IMR-90 (cell line): ENCODE measurements around the gene USP25. TPM values are rescaled to one million over a fixed set of nuclear protein-coding genes. Genes with fewer than 3 reads are reported as not detected.

ENCODE experiments used
- ATAC-seq: fragments of 200-7000 bp; cut with Tn5 transposase; 2 replicates; pipeline ENCODE4 v1.9.1; 2020; ENCODE audit warnings: low read depth, mild to moderate bottlenecking, moderate library complexity
- BruUV-seq: library from RNA; stranded (reverse); fragments of 400-500 nt; replicated peaks from 2 replicates; lab custom pipeline; 2021; lab: Mats Ljungman, UMichigan
- CTCF ChIA-PET: fragments of 300-600 bp; formaldehyde crosslinking; extraction: SDS; loops from one replicate; lab custom pipeline; 2021; ENCODE audit warnings: antibody characterized with exemption; lab: Yijun Ruan, JAX
- POLR2A ChIA-PET: fragments of 300-600 bp; sonication (Branson Sonifier 250); formaldehyde crosslinking; loops from one replicate; lab custom pipeline; 2022; ENCODE audit warnings: antibody characterized with exemption; ENCODE audit not compliant: unreplicated experiment; lab: Charles Lee
- DNase-seq: peaks from one replicate; pipeline ENCODE4 v3.0.0; 2013
- H2AFZ ChIP-seq: replicated peaks from 2 replicates; pipeline ENCODE3; 2013; ENCODE audit warnings: low read length, mild to moderate bottlenecking; ENCODE audit not compliant: poor library complexity
- H2AK5ac ChIP-seq: 2 replicates; pipeline ENCODE4 v1.6.1; 2013; ENCODE audit warnings: low read depth, low read length, inconsistent platforms
- H2AK9ac ChIP-seq: replicated peaks from 2 replicates; pipeline ENCODE3; 2013; ENCODE audit warnings: mild to moderate bottlenecking, low read depth, low read length, moderate library complexity; ENCODE audit not compliant: poor library complexity
- H2BK120ac ChIP-seq: 2 replicates; pipeline ENCODE4 v1.6.1; 2013; ENCODE audit warnings: low read depth, low read length, inconsistent platforms
- H2BK15ac ChIP-seq: 3 replicates; pipeline ENCODE4 v1.6.1; 2013; ENCODE audit warnings: low read depth, low read length, inconsistent platforms
- H2BK20ac ChIP-seq: 2 replicates; pipeline ENCODE4 v1.6.1; 2013; ENCODE audit warnings: low read depth, mild to moderate bottlenecking, inconsistent platforms, low read length, moderate library complexity
- H2BK5ac ChIP-seq: 2 replicates; pipeline ENCODE4 v1.6.1; 2013; ENCODE audit warnings: mild to moderate bottlenecking, low read depth, low read length, inconsistent platforms; ENCODE audit not compliant: poor library complexity, severe bottlenecking
- H3K14ac ChIP-seq: replicated peaks from 2 replicates; pipeline ENCODE4 v1.6.1; 2013; ENCODE audit warnings: low read depth, low read length, inconsistent platforms
- H3K18ac ChIP-seq: 2 replicates; pipeline ENCODE4 v1.6.1; 2013; ENCODE audit warnings: low read depth, low read length, control low read depth
- H3K23ac ChIP-seq: 2 replicates; pipeline ENCODE4 v1.6.1; 2013; ENCODE audit warnings: low read depth, low read length, inconsistent platforms
- H3K27ac ChIP-seq: 2 replicates; pipeline ENCODE4 v1.5.1; 2013; ENCODE audit warnings: mild to moderate bottlenecking, control low read depth, low read length; ENCODE audit not compliant: insufficient read depth
- H3K27me3 ChIP-seq: 2 replicates; pipeline ENCODE4 v1.6.1; 2013; ENCODE audit warnings: low read length; ENCODE audit not compliant: control insufficient read depth, insufficient read depth
- H3K36me3 ChIP-seq: 2 replicates; pipeline ENCODE4 v1.6.1; 2013; ENCODE audit warnings: low read length, mixed read lengths; ENCODE audit not compliant: control insufficient read depth, insufficient read depth
- H3K4ac ChIP-seq: 2 replicates; pipeline ENCODE4 v1.6.1; 2013; ENCODE audit warnings: low read depth, low read length, inconsistent platforms
- H3K4me1 ChIP-seq: 2 replicates; pipeline ENCODE4 v1.6.1; 2013; ENCODE audit warnings: low read length, mixed read lengths; ENCODE audit not compliant: control insufficient read depth, insufficient read depth
- H3K4me2 ChIP-seq: 2 replicates; pipeline ENCODE4 v1.6.1; 2013; ENCODE audit warnings: low read depth, mild to moderate bottlenecking, control low read depth, low read length, moderate library complexity
- H3K4me3 ChIP-seq: 2 replicates; pipeline ENCODE4 v1.5.1; 2013; ENCODE audit warnings: low read depth, mild to moderate bottlenecking, control low read depth, low read length, moderate library complexity; ENCODE audit not compliant: insufficient read depth
- H3K56ac ChIP-seq: 2 replicates; pipeline ENCODE4 v1.6.1; 2013; ENCODE audit warnings: low read length, inconsistent platforms; ENCODE audit not compliant: insufficient read depth; ENCODE audit errors: extremely low read depth
- H3K79me1 ChIP-seq, 2 experiments: 2 replicates each; pipeline ENCODE4 v1.6.1; 2013; ENCODE audit warnings: low read length in 2 of 2, inconsistent platforms in 1 of 2, low read depth in 1 of 2
- H3K9ac ChIP-seq: 2 replicates; pipeline ENCODE4 v1.6.1; 2013; ENCODE audit warnings: low read depth, low read length, control low read depth
- H3K9me1 ChIP-seq: 2 replicates; pipeline ENCODE4 v1.6.1; 2013; ENCODE audit warnings: low read length, inconsistent platforms; ENCODE audit not compliant: insufficient read depth
- H3K9me3 ChIP-seq: 2 replicates; pipeline ENCODE4 v1.6.1; 2013; ENCODE audit warnings: low read length; ENCODE audit not compliant: control insufficient read depth, insufficient read depth
- H4K20me1 ChIP-seq: 2 replicates; pipeline ENCODE4 v1.6.1; 2013; ENCODE audit warnings: low read length, inconsistent platforms; ENCODE audit not compliant: insufficient read depth
- H4K5ac ChIP-seq: 2 replicates; pipeline ENCODE4 v1.6.1; 2013; ENCODE audit warnings: mild to moderate bottlenecking, low read depth, low read length, control low read depth
- H4K8ac ChIP-seq, 2 experiments: 2 replicates each; pipeline ENCODE4 v1.6.1; 2013; ENCODE audit warnings: low read depth in 2 of 2, low read length in 2 of 2, control low read depth in 1 of 2, inconsistent platforms in 1 of 2
- H4K91ac ChIP-seq: 2 replicates; pipeline ENCODE4 v1.6.1; 2013; ENCODE audit warnings: low read depth, low read length, inconsistent platforms; ENCODE audit not compliant: insufficient read depth
- CEBPB ChIP-seq: IDR thresholded peaks from 2 replicates; pipeline ENCODE4 v1.6.1; 2012; ENCODE audit warnings: low read depth, low read length, improper control_type of control experiment
- CHD1 ChIP-seq: IDR thresholded peaks from 2 replicates; pipeline ENCODE4 v1.6.1; 2012; ENCODE audit warnings: low read depth, low read length, improper control_type of control experiment
- FOS ChIP-seq: fragments of 150-350 bp; IDR thresholded peaks from 2 replicates; pipeline ENCODE4 v1.6.1; 2016; ENCODE audit warnings: low read depth, low read length
- MXI1 ChIP-seq: IDR thresholded peaks from 2 replicates; pipeline ENCODE4 v1.6.1; 2012; ENCODE audit warnings: low read depth, mild to moderate bottlenecking, low read length, moderate library complexity, borderline replicate concordance
- RAD21 ChIP-seq: IDR thresholded peaks from 2 replicates; pipeline ENCODE4 v1.6.1; 2012; ENCODE audit warnings: low read length, improper control_type of control experiment
- WGBS, 2 experiments: methylation state at CpG; one replicate each; pipeline versions ENCODE4 v1.1.5 to v1.1.7; 2013; ENCODE audit warnings: missing lambda C conversion rate in 2 of 2; ENCODE audit not compliant: insufficient read length in 1 of 2; ENCODE audit errors: extremely low coverage in 2 of 2; 5-methylcytosine and 5-hydroxymethylcytosine counted together
- dilution Hi-C: fragments of 300-500 bp; cut with HindIII; formaldehyde crosslinking; loops from one replicate; pipeline ENCODE4 v1.14.3; 2018; ENCODE audit warnings: low sequenced_read_pairs; ENCODE audit not compliant: unreplicated experiment
- in situ Hi-C: fragments of 300-500 bp; cut with MboI; formaldehyde crosslinking; loops from 3 replicates; pipeline ENCODE4 v1.14.3; 2019; ENCODE audit warnings: low sequenced_read_pairs, inconsistent platforms, mixed read lengths
- intact Hi-C: fragments of 100-400 bp; cut with micrococcal nuclease; formaldehyde crosslinking; loops from 2 replicates; pipeline ENCODE4 v1.10.0; 2022
- polyA plus RNA-seq, 3 experiments: library from polyadenylated mRNA; depleted of rRNA; stranded (reverse); fragments of >200 nt; gene quantifications; 2 replicates each; pipeline ENCODE4 v1.2.3, GENCODE V29; 2012; ENCODE audit warnings: low replicate concordance in 1 of 3
- total RNA-seq: library from RNA; depleted of rRNA; stranded (reverse); fragments of >200 nt; gene quantifications from 2 replicates; pipeline ENCODE4 v1.2.3, GENCODE V29; 2012
- TF ChIP-seq, protein P1 (sequence below): conservative IDR thresholded peaks from 2 replicates; pipeline ENCODE4 v1.5.1; 2012; ENCODE audit warnings: mild to moderate bottlenecking, low read depth, low read length, improper control_type of control experiment

USP25 gene
- total and polyA plus RNA-seq, 2 of the 4 experiments (the other 2 are of a cell fraction) = 9.3 to 23.3 TPM

DNA sequence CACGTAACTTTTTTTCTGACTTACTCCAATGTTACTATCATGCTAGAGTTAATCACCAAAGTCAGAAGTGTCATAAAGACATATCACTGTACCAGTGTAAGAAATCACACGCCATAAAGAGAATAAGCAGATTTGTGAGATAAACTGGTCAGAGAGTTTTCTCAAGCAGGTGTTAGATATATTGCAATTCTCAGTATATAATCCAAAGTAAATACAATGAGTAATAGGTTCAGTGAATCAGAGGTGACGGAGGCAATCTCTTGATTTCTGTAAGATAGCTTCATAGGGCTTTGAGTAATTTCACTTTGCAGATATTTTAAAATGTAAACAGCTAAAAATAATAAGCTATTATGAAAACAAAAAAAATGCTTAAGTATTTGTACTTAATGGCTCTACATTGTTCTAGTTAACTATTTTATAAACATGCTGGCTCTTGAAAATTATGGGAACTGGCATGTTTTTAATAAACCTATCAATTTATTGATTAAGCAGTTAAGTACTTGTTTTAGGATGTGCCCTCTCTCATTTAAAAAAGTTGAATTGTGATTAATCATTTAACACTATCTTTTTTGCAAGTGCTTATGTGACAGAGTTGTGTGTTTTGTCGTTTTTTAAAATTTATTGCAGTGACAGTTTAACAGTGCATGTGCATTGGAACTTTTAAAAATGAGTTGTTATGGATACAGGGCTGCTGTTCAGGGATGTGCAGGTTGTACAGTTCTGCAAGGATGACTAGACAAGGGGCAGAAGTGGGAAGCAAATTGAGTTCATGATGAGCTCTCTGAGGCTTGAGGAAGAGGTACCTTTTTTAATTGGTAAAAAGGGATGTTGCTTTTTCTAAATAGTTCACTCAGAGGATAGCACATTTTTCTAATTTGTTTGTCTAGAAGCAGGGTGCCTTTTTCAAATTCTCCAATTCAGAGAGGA, 119.1 kb downstream of the USP25 start:
- Histone ChIP-seq H2BK15ac (no peak overlapping the region), H3K14ac (no peak overlapping the region), H3K4me3 (no peak overlapping the region), H4K8ac (no peak overlapping the region), H2AK5ac (no peak overlapping the region), H4K20me1 (no peaks in the 10 kb centered on the region), H2AFZ (no peak overlapping the region), H3K56ac (no peak overlapping the region), H3K18ac (no peak overlapping the region; the same call in 1 of the 2 replicates), H3K4me2 (no peak overlapping the region), H2BK120ac (no peak overlapping the region), H4K5ac (peak overlapping the region; percentile 74; the same call in 1 of the 2 replicates), H3K36me3 (no peaks in the 10 kb centered on the region), H3K23ac (no peak overlapping the region; the same call in 1 of the 2 replicates), H3K9me3 (no peaks in the 10 kb centered on the region), H3K79me1 (peaks cover 0 to 12% of the 10 kb centered on the region in 2 experiments; a peak in 3 of 4 replicates), H2BK5ac (no peak overlapping the region), H3K27me3 (no peaks in the 10 kb centered on the region), H3K4ac (no peak overlapping the region; the same call in 1 of the 2 replicates), H2BK20ac (no peak overlapping the region), H3K9ac (no peak overlapping the region), H4K91ac (no peak overlapping the region), H3K9me1 (no peaks in the 10 kb centered on the region), H3K4me1 (peaks cover 5% of the 10 kb centered on the region), H3K27ac (no peak overlapping the region), H2AK9ac (no peak overlapping the region)
- dilution Hi-C loops (no loop called here), intact Hi-C loops (no loop called here), in situ Hi-C loops (no loop called here)
- no peak for TF ChIP-seq CHD1
- TF ChIP-seq CEBPB = peak; percentile 61; the same call in 1 of the 2 replicates
- peak; percentile 75 for TF ChIP-seq FOS
- no peak for TF ChIP-seq RAD21
- no peak for TF ChIP-seq MXI1
- TF ChIP-seq, protein P1, sequence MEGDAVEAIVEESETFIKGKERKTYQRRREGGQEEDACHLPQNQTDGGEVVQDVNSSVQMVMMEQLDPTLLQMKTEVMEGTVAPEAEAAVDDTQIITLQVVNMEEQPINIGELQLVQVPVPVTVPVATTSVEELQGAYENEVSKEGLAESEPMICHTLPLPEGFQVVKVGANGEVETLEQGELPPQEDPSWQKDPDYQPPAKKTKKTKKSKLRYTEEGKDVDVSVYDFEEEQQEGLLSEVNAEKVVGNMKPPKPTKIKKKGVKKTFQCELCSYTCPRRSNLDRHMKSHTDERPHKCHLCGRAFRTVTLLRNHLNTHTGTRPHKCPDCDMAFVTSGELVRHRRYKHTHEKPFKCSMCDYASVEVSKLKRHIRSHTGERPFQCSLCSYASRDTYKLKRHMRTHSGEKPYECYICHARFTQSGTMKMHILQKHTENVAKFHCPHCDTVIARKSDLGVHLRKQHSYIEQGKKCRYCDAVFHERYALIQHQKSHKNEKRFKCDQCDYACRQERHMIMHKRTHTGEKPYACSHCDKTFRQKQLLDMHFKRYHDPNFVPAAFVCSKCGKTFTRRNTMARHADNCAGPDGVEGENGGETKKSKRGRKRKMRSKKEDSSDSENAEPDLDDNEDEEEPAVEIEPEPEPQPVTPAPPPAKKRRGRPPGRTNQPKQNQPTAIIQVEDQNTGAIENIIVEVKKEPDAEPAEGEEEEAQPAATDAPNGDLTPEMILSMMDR = no peak
- ChIA-PET CTCF (no interaction called here), POLR2A (no interaction called here)
- WGBS, 2 experiments = 20% methylated on average over 1 of the region's 4 CpGs; no CpG with 5 or more reads in 1 of the 2 experiments
- DNase-seq (peak; percentile 76), ATAC-seq (peak; percentile 58)
- no TSS peak for BruUV-seq
